ENCODE measurements around the gene AFF3.
"Not testable (repeated sequence)": the region's sequence is repeated elsewhere in the genome, so short reads cannot be mapped to it uniquely, and the experiment has no call there.

AFF3 gene

GRCh38 chr2:100109986-100110613 is 32.3 kb downstream of the AFF3 start:
- no peak for TF ChIP-seq CTCF (conservative IDR thresholded peaks at IDR 0.05; ENCODE audit: low read depth, low read length)
- DNase-seq (ENCODE audit: low read depth), result no peak
- no peak overlapping the region for H3K4me3 ChIP-seq (ENCODE audit: low read depth, low read length)

- DNase-seq (ENCODE audit: low read depth); H3K4me3 ChIP-seq (ENCODE audit: low read depth, low read length): not testable (repeated sequence)
These were observed 33.8 kb downstream of the AFF3 start for GRCh38 chr2:100108648-100109020.

- TF ChIP-seq CTCF (conservative IDR thresholded peaks at IDR 0.05; ENCODE audit: low read depth, low read length), result no peak
- H3K4me3 ChIP-seq (ENCODE audit: low read depth, low read length), result no peak overlapping the region
- DNase-seq (ENCODE audit: low read depth), result no peak
These were observed 34.3 kb downstream of the AFF3 start for GRCh38 chr2:100107906-100108647.

- TF ChIP-seq CTCF (conservative IDR thresholded peaks at IDR 0.05; ENCODE audit: low read depth, low read length), result no peak
- DNase-seq (ENCODE audit: low read depth), result no peak
These were observed 35.0 kb downstream of the AFF3 start for GRCh38 chr2:100107440-100107839.

GRCh38 chr2:100106460-100106859 is 35.9 kb downstream of the AFF3 start:
- no peak for DNase-seq (ENCODE audit: low read depth)
- no peak for TF ChIP-seq CTCF (conservative IDR thresholded peaks at IDR 0.05; ENCODE audit: low read depth, low read length)

More at GRCh38 chr2:100107440-100107839, 35.0 kb downstream of the AFF3 start:
- H3K4me3 ChIP-seq (ENCODE audit: low read depth, low read length), result no peak overlapping the region

GRCh38 chr2:100105678-100106054 is 36.7 kb downstream of the AFF3 start:
- no peak overlapping the region for H3K4me3 ChIP-seq (ENCODE audit: low read depth, low read length)
- DNase-seq (ENCODE audit: low read depth), result no peak
- no peak for TF ChIP-seq CTCF (conservative IDR thresholded peaks at IDR 0.05; ENCODE audit: low read depth, low read length)

More at GRCh38 chr2:100106460-100106859, 35.9 kb downstream of the AFF3 start:
- H3K4me3 ChIP-seq (ENCODE audit: low read depth, low read length), result no peak overlapping the region

- TF ChIP-seq CTCF (conservative IDR thresholded peaks at IDR 0.05; ENCODE audit: low read depth, low read length), result no peak
- DNase-seq (ENCODE audit: low read depth), result no peak
- H3K4me3 ChIP-seq (ENCODE audit: low read depth, low read length), result peak overlapping the region; percentile 41
These were observed 37.4 kb downstream of the AFF3 start for GRCh38 chr2:100104718-100105677.

GRCh38 chr2:100104265-100104664 is 38.1 kb downstream of the AFF3 start:
- not testable (repeated sequence) for H3K4me3 ChIP-seq (ENCODE audit: low read depth, low read length); DNase-seq (ENCODE audit: low read depth)

GRCh38 chr2:100103527-100104252 is 38.7 kb downstream of the AFF3 start:
- not testable (repeated sequence) for DNase-seq (ENCODE audit: low read depth); H3K4me3 ChIP-seq (ENCODE audit: low read depth, low read length)

Data from choroid plexus epithelial cell (primary cell).